D721Med (cell line): Measurements from ENCODE around the gene COL2A1.

ENCODE experiments used
- DNase-seq: peaks from one replicate; pipeline ENCODE4 v3.0.0; 2011; ENCODE audit warnings: low spot score; ENCODE audit not compliant: insufficient read length
- FAIRE-seq: peaks from 2 replicates; lab custom pipeline; 2011; peaks lifted over from hg19 to GRCh38; lab: Jason Lieb, UNC
- CTCF ChIP-seq: IDR thresholded peaks from 2 replicates; pipeline ENCODE4 v1.5.1; 2012; ENCODE audit warnings: mild to moderate bottlenecking, control low read depth; ENCODE audit not compliant: insufficient read depth; ENCODE audit errors: missing control alignments

Gene COL2A1

GRCh38 chr12:47989666-47990065 is 14.6 kb downstream of the COL2A1 start:
- no peak for DNase-seq
- TF ChIP-seq CTCF: no peak
- FAIRE-seq: no peak

GRCh38 chr12:47989023-47989417 is 15.3 kb downstream of the COL2A1 start:
- TF ChIP-seq CTCF: no peak
- no peak for DNase-seq
- no peak for FAIRE-seq

GRCh38 chr12:47988073-47989022 is 15.9 kb downstream of the COL2A1 start:
- no peak for FAIRE-seq
- no peak for DNase-seq
- TF ChIP-seq CTCF: no peak

- DNase-seq (no peak), FAIRE-seq (no peak)
- TF ChIP-seq CTCF: no peak
These were observed 16.7 kb downstream of the COL2A1 start for GRCh38 chr12:47987411-47988072.

- no peak for TF ChIP-seq CTCF
- DNase-seq: no peak
- FAIRE-seq: no peak
These were observed 17.4 kb downstream of the COL2A1 start for GRCh38 chr12:47986832-47987231.

- TF ChIP-seq CTCF: no peak
- DNase-seq: no peak
- FAIRE-seq: no peak
These were observed 18.0 kb downstream of the COL2A1 start for GRCh38 chr12:47986291-47986660.
